K562 (cell line): ENCODE data around the gene GOLPH3. TPM values are rescaled to one million over a fixed set of nuclear protein-coding genes. Genes with fewer than 3 reads are reported as not detected.

Experiments used
- ATAC-seq: fragments of 200-7000 bp; cut with Tn5 transposase; 3 replicates; pipeline ENCODE4 v1.9.1; 2020; ENCODE audit warnings: moderate library complexity
- BruUV-seq: library from RNA; stranded (reverse); fragments of 400-500 nt; replicated peaks from 2 replicates; lab custom pipeline; 2021; lab: Mats Ljungman, UMichigan
- CTCF ChIA-PET: fragments of 300-600 bp; formaldehyde crosslinking; extraction: SDS; loops from one replicate; lab custom pipeline; 2021; ENCODE audit warnings: low intra/inter-chr PET ratio; lab: Yijun Ruan, JAX
- POLR2A ChIA-PET: fragments of 300-600, 350-650 bp; sonication (Branson Sonifier 250); formaldehyde crosslinking; extraction: SDS; loops from one replicate; lab custom pipeline; 2021; ENCODE audit warnings: antibody characterized with exemption, inconsistent platforms; lab: Yijun Ruan, JAX
- DNase-seq, 4 experiments: peaks; one replicate each; pipeline versions ENCODE4 v3.0.0 to v3.0.0-alpha.2; 2011 to 2018; ENCODE audit warnings: low spot score in 3 of 4, mixed read lengths in 3 of 4; ENCODE audit errors: extremely low read depth in 1 of 4
- FAIRE-seq: peaks from 2 replicates; lab custom pipeline; 2011; peaks lifted over from hg19 to GRCh38; lab: Jason Lieb, UNC
- H2AFZ ChIP-seq: 2 replicates; pipeline ENCODE4 v1.6.0; 2011; ENCODE audit warnings: low read depth, low read length, control low read depth, inconsistent platforms
- H3K27ac ChIP-seq: fragments of 200-600 bp; 3 replicates; pipeline ENCODE4 v1.8.0; 2011; ENCODE audit warnings: low read depth, mild to moderate bottlenecking, control low read depth, inconsistent platforms, low read length, moderate library complexity, mixed read lengths; ENCODE audit errors: extremely low read depth
- H3K27me3 ChIP-seq, 2 experiments: fragments of 300-600 bp in 1 of 2; 2 replicates in 1 of 2; 3 replicates in 1 of 2; pipeline versions ENCODE4 v1.6.0 to v1.8.0; 2011; ENCODE audit warnings: inconsistent platforms in 2 of 2, low read length in 2 of 2, mild to moderate bottlenecking in 1 of 2, mixed read lengths in 1 of 2, moderate library complexity in 1 of 2; ENCODE audit not compliant: control insufficient read depth in 2 of 2, insufficient read depth in 2 of 2
- H3K36me3 ChIP-seq: fragments of 300-600 bp; 3 replicates; pipeline ENCODE4 v1.8.0; 2011; ENCODE audit warnings: mild to moderate bottlenecking, low read length, inconsistent platforms; ENCODE audit not compliant: control insufficient read depth, insufficient read depth
- H3K4me1 ChIP-seq, 2 experiments: fragments of 200-600 bp in 1 of 2; replicated peaks in 1 of 2; 2 replicates in 1 of 2; 3 replicates in 1 of 2; pipeline versions ENCODE4 v1.5.1 to v1.8.0; 2011; ENCODE audit warnings: inconsistent platforms in 2 of 2, low read length in 2 of 2, mild to moderate bottlenecking in 1 of 2, mixed read lengths in 1 of 2, moderate library complexity in 1 of 2; ENCODE audit not compliant: control insufficient read depth in 2 of 2, insufficient read depth in 2 of 2
- H3K4me2 ChIP-seq: 2 replicates; pipeline ENCODE4 v1.6.1; 2011; ENCODE audit warnings: low read length, control low read depth, inconsistent platforms, mixed read lengths; ENCODE audit not compliant: insufficient read depth
- H3K4me3 ChIP-seq: fragments of 200-600 bp; sonication (generic), shearing (Covaris generic); 2 replicates; pipeline ENCODE4 v1.5.1; 2016; ENCODE audit warnings: control low read depth, inconsistent platforms
- H3K79me2 ChIP-seq: fragments of 200-600 bp; 3 replicates; pipeline ENCODE4 v1.8.0; 2011; ENCODE audit warnings: low read length, inconsistent platforms; ENCODE audit not compliant: control insufficient read depth, insufficient read depth
- H3K9ac ChIP-seq, 2 experiments: 2 replicates each; pipeline versions ENCODE4 v1.6.0 to v1.6.1; 2011; ENCODE audit warnings: low read depth in 2 of 2, low read length in 2 of 2, control low read depth in 1 of 2, inconsistent platforms in 1 of 2, mild to moderate bottlenecking in 1 of 2, mixed read lengths in 1 of 2; ENCODE audit not compliant: insufficient read depth in 1 of 2
- H3K9me1 ChIP-seq: one replicate; pipeline ENCODE4 v1.6.0; 2011; ENCODE audit warnings: inconsistent platforms, mild to moderate bottlenecking, low read length, moderate library complexity; ENCODE audit not compliant: control insufficient read depth, insufficient read depth
- H3K9me3 ChIP-seq: replicated peaks from 2 replicates; pipeline ENCODE4 v1.5.1; 2011; ENCODE audit warnings: low read depth, low read length, inconsistent platforms; ENCODE audit not compliant: control insufficient read depth, insufficient read depth
- H4K20me1 ChIP-seq: replicated peaks from 2 replicates; pipeline ENCODE4 v1.6.1; 2011; ENCODE audit warnings: low read length, inconsistent platforms, mixed read lengths; ENCODE audit not compliant: control insufficient read depth, insufficient read depth
- CCNT2 ChIP-seq: IDR thresholded peaks from 2 replicates; pipeline ENCODE4 v1.6.1; 2011; ENCODE audit warnings: borderline replicate concordance, low read depth, mild to moderate bottlenecking, moderate library complexity, mixed read lengths, low read length; ENCODE audit not compliant: insufficient read length; ENCODE audit errors: extremely low read depth
- HDAC2 ChIP-seq: fragments of 450-650 bp; IDR thresholded peaks from 2 replicates; pipeline ENCODE4 v1.6.1; 2016; ENCODE audit warnings: mild to moderate bottlenecking
- HNRNPL ChIP-seq: fragments of 200-400 bp; formaldehyde crosslinking; IDR thresholded peaks from 2 replicates; pipeline ENCODE4 v1.6.1; 2017; ENCODE audit warnings: low read depth, mild to moderate bottlenecking, low read length
- RBM39 ChIP-seq: fragments of 200-400 bp; formaldehyde crosslinking; optimal IDR thresholded peaks from 2 replicates; pipeline ENCODE3; 2018; ENCODE audit warnings: low read depth, low read length
- SMAD1 ChIP-seq: fragments of 150-350 bp; IDR thresholded peaks from 2 replicates; pipeline ENCODE4 v1.6.1; 2014; ENCODE audit warnings: low read length, low read depth; ENCODE audit not compliant: partially characterized antibody
- SMARCC2 ChIP-seq: fragments of 450-650 bp; IDR thresholded peaks from 2 replicates; pipeline ENCODE4 v1.6.1; 2017; ENCODE audit warnings: antibody characterized with exemption, moderate library complexity, mild to moderate bottlenecking, low read depth
- SRSF1 ChIP-seq: fragments of 200-400 bp; formaldehyde crosslinking; IDR thresholded peaks from 2 replicates; pipeline ENCODE4 v1.6.1; 2017; ENCODE audit warnings: mild to moderate bottlenecking, low read depth, low read length, moderate library complexity
- TBL1XR1 ChIP-seq, 2 experiments: IDR thresholded peaks; 2 replicates each; pipeline ENCODE4 v1.6.1; 2012; ENCODE audit warnings: improper control_type of control experiment in 2 of 2, low read length in 2 of 2, mild to moderate bottlenecking in 1 of 2
- WGBS: fragments of 100-300 bp; shearing (Covaris generic); methylation state at CpG from one replicate; pipeline ENCODE4 v1.1.6; 2016; ENCODE audit warnings: low coverage, mixed read lengths; ENCODE audit not compliant: insufficient coverage; ENCODE audit errors: missing lambda C conversion rate; 5-methylcytosine and 5-hydroxymethylcytosine counted together
- in situ Hi-C: fragments of 300-500 bp; cut with MboI; formaldehyde crosslinking; loops from 4 replicates; pipeline ENCODE4 v1.15.0; 2018; ENCODE audit warnings: inconsistent platforms, mixed read lengths
- intact Hi-C: fragments of 100-400 bp; cut with micrococcal nuclease; formaldehyde crosslinking; loops from 2 replicates; pipeline ENCODE4 v1.14.2; 2022
- polyA plus RNA-seq, 8 experiments: library from polyadenylated mRNA; depleted of rRNA in 4 of 8; stranded (reverse) in 5 of 8; unstranded in 3 of 8; fragments of >200 nt; fragmentation: Nextera tagmentation in 2 of 8; fragmentation: Illumina TruSeq in 1 of 8; extraction: Ambion mirVana in 2 of 8; extraction: Trizol in 1 of 8; gene quantifications; 2 replicates each; pipeline versions ENCODE4 v1.2.1 to v1.2.3, GENCODE V29; 2011 to 2014; ENCODE audit warnings: inconsistent platforms in 1 of 8, missing spikeins in 1 of 8
- total RNA-seq, 7 experiments: library from RNA; depleted of rRNA in 6 of 7; stranded (reverse); fragments of >200 nt in 6 of 7; fragmentation: Illumina TruSeq in 2 of 7; extraction: Trizol in 2 of 7; gene quantifications; 2 replicates each; pipeline versions ENCODE4 v1.2.1 to v1.2.3, GENCODE V29; 2011 to 2021; ENCODE audit warnings: low replicate concordance in 1 of 7
- TF ChIP-seq, protein P1 (sequence below): fragments of 200-400 bp; formaldehyde crosslinking; IDR thresholded peaks from 2 replicates; pipeline ENCODE4 v1.6.1; 2017; ENCODE audit warnings: mild to moderate bottlenecking, low read depth, low read length, moderate library complexity
- TF ChIP-seq, protein P2 (sequence below): sonication (generic); formaldehyde crosslinking; IDR thresholded peaks from 2 replicates; pipeline ENCODE4 v1.8.0; 2022; ENCODE audit warnings: missing genetic modification reagents, mild to moderate bottlenecking, moderate library complexity, borderline replicate concordance
- TF ChIP-seq, protein P3 (sequence below): sonication (generic); formaldehyde crosslinking; IDR thresholded peaks from 2 replicates; pipeline ENCODE4 v1.8.1; 2023; ENCODE audit warnings: mild to moderate bottlenecking, missing genetic modification reagents
- TF ChIP-seq, protein P4 (sequence below), 2 experiments: fragments of 450-650 bp; IDR thresholded peaks; 2 replicates each; pipeline ENCODE4 v1.6.1; 2016

The GOLPH3 gene
- total and polyA plus RNA-seq, 9 of the 15 experiments (the other 6 are each of a cell fraction or from before 2014, with no cell fraction given): 18.8 to 94.6 (median 55.1) TPM

DNA sequence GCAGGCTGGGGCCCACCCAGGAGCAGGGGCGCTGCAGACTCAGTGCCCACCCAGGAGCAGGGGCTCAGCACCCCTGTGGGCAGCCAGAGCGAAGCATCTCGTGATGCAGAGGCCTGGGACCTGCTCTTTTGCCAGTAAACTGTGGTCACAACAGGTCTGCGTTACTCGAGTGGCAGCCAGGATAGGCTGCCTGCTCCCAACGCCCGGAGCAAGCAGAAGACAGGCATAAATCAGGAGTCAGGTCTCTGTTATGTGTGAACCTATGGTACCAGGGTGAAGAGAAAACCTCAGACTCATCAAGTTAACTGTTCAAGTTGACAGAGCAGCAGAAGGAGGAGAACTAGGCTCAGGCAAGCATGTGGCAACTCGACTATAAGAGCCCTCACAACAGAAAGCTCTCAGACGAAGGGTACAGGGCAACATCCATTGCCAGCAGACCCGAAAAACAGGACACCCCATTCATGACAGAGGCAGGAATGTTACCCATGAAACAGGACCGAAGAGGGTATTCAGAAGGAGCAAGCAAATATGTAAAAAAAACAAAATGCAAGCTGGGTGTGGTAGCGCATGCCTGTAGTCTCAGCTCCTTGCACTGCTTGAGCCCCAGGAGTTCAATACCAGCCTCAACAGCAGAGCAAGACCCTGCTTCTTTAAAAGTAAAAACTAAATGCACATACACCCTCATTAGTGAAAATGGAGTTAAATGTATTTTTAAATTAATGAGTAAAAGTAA is 71.7 kb downstream of the GOLPH3 start (continued):
- TF ChIP-seq, protein P1, sequence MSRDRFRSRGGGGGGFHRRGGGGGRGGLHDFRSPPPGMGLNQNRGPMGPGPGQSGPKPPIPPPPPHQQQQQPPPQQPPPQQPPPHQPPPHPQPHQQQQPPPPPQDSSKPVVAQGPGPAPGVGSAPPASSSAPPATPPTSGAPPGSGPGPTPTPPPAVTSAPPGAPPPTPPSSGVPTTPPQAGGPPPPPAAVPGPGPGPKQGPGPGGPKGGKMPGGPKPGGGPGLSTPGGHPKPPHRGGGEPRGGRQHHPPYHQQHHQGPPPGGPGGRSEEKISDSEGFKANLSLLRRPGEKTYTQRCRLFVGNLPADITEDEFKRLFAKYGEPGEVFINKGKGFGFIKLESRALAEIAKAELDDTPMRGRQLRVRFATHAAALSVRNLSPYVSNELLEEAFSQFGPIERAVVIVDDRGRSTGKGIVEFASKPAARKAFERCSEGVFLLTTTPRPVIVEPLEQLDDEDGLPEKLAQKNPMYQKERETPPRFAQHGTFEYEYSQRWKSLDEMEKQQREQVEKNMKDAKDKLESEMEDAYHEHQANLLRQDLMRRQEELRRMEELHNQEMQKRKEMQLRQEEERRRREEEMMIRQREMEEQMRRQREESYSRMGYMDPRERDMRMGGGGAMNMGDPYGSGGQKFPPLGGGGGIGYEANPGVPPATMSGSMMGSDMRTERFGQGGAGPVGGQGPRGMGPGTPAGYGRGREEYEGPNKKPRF: no peak
- TF ChIP-seq RBM39 (no peak), SMARCC2 (no peak)
- TF ChIP-seq, protein P2, sequence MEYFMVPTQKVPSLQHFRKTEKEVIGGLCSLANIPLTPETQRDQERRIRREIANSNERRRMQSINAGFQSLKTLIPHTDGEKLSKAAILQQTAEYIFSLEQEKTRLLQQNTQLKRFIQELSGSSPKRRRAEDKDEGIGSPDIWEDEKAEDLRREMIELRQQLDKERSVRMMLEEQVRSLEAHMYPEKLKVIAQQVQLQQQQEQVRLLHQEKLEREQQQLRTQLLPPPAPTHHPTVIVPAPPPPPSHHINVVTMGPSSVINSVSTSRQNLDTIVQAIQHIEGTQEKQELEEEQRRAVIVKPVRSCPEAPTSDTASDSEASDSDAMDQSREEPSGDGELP: no peak
- TF ChIP-seq, all 486 proteins: peak for 0

DNA sequence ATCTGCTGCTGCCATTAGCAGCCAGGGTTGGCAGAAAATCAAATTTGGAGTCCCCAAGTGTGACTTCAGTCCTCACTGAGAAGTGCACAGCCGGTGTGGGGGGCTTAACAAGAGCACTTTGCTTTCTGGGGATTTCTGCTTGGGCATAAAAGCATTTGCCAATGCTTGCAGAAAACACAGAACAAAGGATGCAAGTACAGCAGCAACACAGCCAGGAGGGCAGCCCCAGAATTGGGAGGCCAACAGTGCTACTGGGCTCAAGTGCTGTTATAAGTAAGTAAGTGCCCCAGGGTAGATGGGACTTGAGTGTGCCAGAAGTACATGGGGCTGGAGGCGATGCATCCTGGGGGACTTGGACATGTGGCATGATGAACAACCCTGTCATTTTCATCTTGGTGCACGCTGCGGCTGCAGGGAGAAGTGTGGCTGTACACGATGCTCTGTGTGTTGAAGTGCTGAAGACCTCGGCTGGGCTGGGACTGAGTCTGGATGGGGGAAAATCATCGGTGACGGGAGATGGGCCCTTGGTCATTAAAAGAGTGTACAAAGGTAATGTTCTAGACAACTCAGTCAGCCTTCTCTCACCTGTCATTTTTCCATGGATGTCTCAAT is 73.3 kb downstream of the GOLPH3 start:
- no peaks in the 10 kb centered on the region for H3K79me2 ChIP-seq
- H3K27me3 ChIP-seq: no peaks in the 10 kb centered on the region
- H3K9me1 ChIP-seq: no peaks in the 10 kb centered on the region
- no peak for FAIRE-seq
- peaks cover 58% of the 10 kb centered on the region for H3K36me3 ChIP-seq
- H3K4me2 ChIP-seq: no peak overlapping the region
- no peaks in the 10 kb centered on the region for H3K9me3 ChIP-seq
- BruUV-seq: no TSS peak
- intact Hi-C loops (no loop called here), in situ Hi-C loops (no loop called here)
- H3K4me1 ChIP-seq: no peaks in the 10 kb centered on the region
- no peak overlapping the region for H3K27ac ChIP-seq
- no peak for DNase-seq
- no peak overlapping the region for H2AFZ ChIP-seq
- ATAC-seq: no peak
- ChIA-PET CTCF (no interaction called here), POLR2A (no interaction called here)
- H3K9ac ChIP-seq: no peak overlapping the region
- H4K20me1 ChIP-seq: no peaks in the 10 kb centered on the region
- WGBS: 92% methylated on average over 8 of the region's 8 CpGs
- H3K4me3 ChIP-seq: no peak overlapping the region
- TF ChIP-seq SMAD1 (no peak), SRSF1 (no peak), HNRNPL (no peak), CCNT2 (no peak), TBL1XR1 (IDR thresholded peaks at IDR 0.05; ENCODE audit: low read length in 2 of 2) (no peak), HDAC2 (no peak)
- TF ChIP-seq, protein P3, sequence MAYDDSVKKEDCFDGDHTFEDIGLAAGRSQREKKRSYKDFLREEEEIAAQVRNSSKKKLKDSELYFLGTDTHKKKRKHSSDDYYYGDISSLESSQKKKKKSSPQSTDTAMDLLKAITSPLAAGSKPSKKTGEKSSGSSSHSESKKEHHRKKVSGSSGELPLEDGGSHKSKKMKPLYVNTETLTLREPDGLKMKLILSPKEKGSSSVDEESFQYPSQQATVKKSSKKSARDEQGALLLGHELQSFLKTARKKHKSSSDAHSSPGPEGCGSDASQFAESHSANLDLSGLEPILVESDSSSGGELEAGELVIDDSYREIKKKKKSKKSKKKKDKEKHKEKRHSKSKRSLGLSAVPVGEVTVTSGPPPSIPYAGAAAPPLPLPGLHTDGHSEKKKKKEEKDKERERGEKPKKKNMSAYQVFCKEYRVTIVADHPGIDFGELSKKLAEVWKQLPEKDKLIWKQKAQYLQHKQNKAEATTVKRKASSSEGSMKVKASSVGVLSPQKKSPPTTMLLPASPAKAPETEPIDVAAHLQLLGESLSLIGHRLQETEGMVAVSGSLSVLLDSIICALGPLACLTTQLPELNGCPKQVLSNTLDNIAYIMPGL (CRISPR knock-in tag): no peak
- TF ChIP-seq, protein P4, sequence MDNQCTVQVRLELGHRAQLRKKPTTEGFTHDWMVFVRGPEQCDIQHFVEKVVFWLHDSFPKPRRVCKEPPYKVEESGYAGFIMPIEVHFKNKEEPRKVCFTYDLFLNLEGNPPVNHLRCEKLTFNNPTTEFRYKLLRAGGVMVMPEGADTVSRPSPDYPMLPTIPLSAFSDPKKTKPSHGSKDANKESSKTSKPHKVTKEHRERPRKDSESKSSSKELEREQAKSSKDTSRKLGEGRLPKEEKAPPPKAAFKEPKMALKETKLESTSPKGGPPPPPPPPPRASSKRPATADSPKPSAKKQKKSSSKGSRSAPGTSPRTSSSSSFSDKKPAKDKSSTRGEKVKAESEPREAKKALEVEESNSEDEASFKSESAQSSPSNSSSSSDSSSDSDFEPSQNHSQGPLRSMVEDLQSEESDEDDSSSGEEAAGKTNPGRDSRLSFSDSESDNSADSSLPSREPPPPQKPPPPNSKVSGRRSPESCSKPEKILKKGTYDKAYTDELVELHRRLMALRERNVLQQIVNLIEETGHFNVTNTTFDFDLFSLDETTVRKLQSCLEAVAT (IDR thresholded peaks at IDR 0.05): no peak
